Stimulated activated naive B cell treated with anti-CD40 and anti-IgM and Interleukin-4, amounts not matched to agents 10 μg/mL and 1 μg/mL and 100 μg/mL, for 72 hours (primary cell): Measurements from ENCODE around the gene SLC44A3.

ENCODE experiments used
- ATAC-seq, 2 donors: fragments of 150-1000 bp; cut with Tn5 transposase; replicated peaks; 2 replicates each; pipeline ENCODE4 v1.10.0; 2021; ENCODE audit warnings: moderate library complexity in 1 of 2
- DNase-seq: peaks from one replicate; pipeline ENCODE4 v3.0.0; 2021
- H3K27ac Mint-ChIP-seq: one replicate; pipeline ENCODE4 v1.8.0; 2022; ENCODE audit warnings: mild to moderate bottlenecking, mixed read lengths
- H3K27me3 Mint-ChIP-seq, 2 donors: one replicate each; pipeline ENCODE4 v1.8.0; 2022; ENCODE audit warnings: mixed read lengths in 2 of 2
- H3K36me3 Mint-ChIP-seq, 2 donors: one replicate each; pipeline ENCODE4 v1.8.0; 2022; ENCODE audit warnings: mixed read lengths in 2 of 2, mild to moderate bottlenecking in 1 of 2
- H3K4me1 Mint-ChIP-seq, 2 donors: one replicate each; pipeline ENCODE4 v1.8.0; 2022; ENCODE audit warnings: mixed read lengths in 2 of 2, mild to moderate bottlenecking in 1 of 2
- H3K4me3 Mint-ChIP-seq, 2 donors: one replicate each; pipeline ENCODE4 v1.8.0; 2022; ENCODE audit warnings: mild to moderate bottlenecking in 2 of 2, mixed read lengths in 2 of 2, moderate library complexity in 1 of 2
- H3K9me3 Mint-ChIP-seq, 2 donors: one replicate each; pipeline ENCODE4 v1.8.0; 2022; ENCODE audit warnings: mixed read lengths in 2 of 2, mild to moderate bottlenecking in 1 of 2

Gene SLC44A3

GRCh38 chr1:94906382-94906781, 86.2 kb downstream of the SLC44A3 start:
- no peak overlapping the region for H3K4me3 Mint-ChIP-seq
- peaks cover 2 to 6% of the 10 kb centered on the region in 2 donors for H3K36me3 Mint-ChIP-seq
- DNase-seq (no peak), ATAC-seq (no peak)
- no peaks in the 10 kb centered on the region for H3K4me1 Mint-ChIP-seq
- no peaks in the 10 kb centered on the region for H3K9me3 Mint-ChIP-seq
- peaks cover 0 to 3% of the 10 kb centered on the region in 2 donors for H3K27me3 Mint-ChIP-seq
- H3K27ac Mint-ChIP-seq, result no peak overlapping the region

GRCh38 chr1:94907136-94907535, 87.0 kb downstream of the SLC44A3 start:
- DNase-seq (no peak), ATAC-seq (no peak)
- Mint-ChIP-seq H3K36me3 (peaks cover 2 to 6% of the 10 kb centered on the region in 2 donors), H3K4me3 (no peak overlapping the region), H3K9me3 (no peaks in the 10 kb centered on the region), H3K27ac (no peak overlapping the region), H3K4me1 (no peaks in the 10 kb centered on the region), H3K27me3 (peaks cover 0 to 3% of the 10 kb centered on the region in 2 donors)

DNA sequence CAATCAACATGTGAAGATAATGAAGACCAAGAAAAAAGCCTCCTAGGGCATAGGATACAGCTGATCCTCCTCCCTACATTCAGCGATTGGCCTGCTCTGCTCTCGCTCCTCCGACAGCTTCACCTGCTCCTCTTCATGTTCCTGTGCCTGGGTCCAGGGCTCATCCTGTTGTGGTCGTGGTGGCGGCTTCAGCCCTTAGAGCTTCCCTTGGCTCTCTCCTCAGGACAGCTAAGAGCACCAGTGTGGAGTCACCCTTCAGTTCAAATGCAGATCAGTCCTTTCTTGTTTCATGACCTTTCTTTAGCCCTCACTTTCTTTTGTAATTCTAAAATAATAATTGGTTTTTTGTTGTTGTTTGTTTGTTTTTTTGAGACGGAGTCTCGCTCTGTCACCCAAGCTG, 88.0 kb downstream of the SLC44A3 start:
- H3K4me3 Mint-ChIP-seq, result no peak overlapping the region
- H3K9me3 Mint-ChIP-seq, result no peaks in the 10 kb centered on the region
- ATAC-seq (no peak), DNase-seq (no peak)
- H3K4me1 Mint-ChIP-seq, result no peaks in the 10 kb centered on the region
- peaks cover 0 to 3% of the 10 kb centered on the region in 2 donors for H3K27me3 Mint-ChIP-seq
- peaks cover 2 to 6% of the 10 kb centered on the region in 2 donors for H3K36me3 Mint-ChIP-seq
- H3K27ac Mint-ChIP-seq, result no peak overlapping the region

DNA sequence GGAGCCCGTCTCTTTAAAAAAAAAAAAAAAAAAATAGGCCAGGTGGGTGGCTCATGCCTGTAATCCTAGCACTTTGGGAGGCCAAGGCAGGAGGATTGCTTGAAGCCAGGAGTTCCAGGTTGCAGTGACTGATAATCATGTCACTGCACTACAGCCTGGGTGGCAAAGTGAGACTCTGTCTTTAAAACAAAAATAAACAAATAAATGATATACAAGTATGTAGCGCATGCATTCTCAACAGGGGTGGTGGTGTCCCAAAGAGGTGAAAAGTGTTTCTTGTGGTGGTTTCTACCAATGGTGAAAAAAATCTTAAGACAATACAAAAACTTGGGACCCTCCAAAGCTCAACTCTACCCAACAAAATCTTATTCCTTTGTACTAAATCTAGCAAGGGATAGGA, 88.8 kb downstream of the SLC44A3 start:
- DNase-seq (no peak), ATAC-seq (no peak)
- Mint-ChIP-seq H3K36me3 (peaks cover 2 to 6% of the 10 kb centered on the region in 2 donors), H3K9me3 (no peaks in the 10 kb centered on the region), H3K27ac (no peak overlapping the region), H3K4me3 (no peak overlapping the region), H3K4me1 (no peaks in the 10 kb centered on the region), H3K27me3 (peaks cover 1 to 4% of the 10 kb centered on the region in 2 donors)

GRCh38 chr1:94909486-94909885, 89.3 kb downstream of the SLC44A3 start:
- peaks cover 6 to 9% of the 10 kb centered on the region in 2 donors for H3K27me3 Mint-ChIP-seq
- ATAC-seq, result no peak
- H3K9me3 Mint-ChIP-seq, result no peaks in the 10 kb centered on the region
- no peak overlapping the region for H3K27ac Mint-ChIP-seq
- no peak overlapping the region for H3K4me3 Mint-ChIP-seq
- H3K36me3 Mint-ChIP-seq, result peaks cover 2 to 6% of the 10 kb centered on the region in 2 donors
- DNase-seq, result no peak
- peaks cover 0 to 4% of the 10 kb centered on the region in 2 donors for H3K4me1 Mint-ChIP-seq

GRCh38 chr1:94912263-94913184, 92.4 kb downstream of the SLC44A3 start:
- peaks cover 9 to 20% of the 10 kb centered on the region in 2 donors for H3K27me3 Mint-ChIP-seq

DNA sequence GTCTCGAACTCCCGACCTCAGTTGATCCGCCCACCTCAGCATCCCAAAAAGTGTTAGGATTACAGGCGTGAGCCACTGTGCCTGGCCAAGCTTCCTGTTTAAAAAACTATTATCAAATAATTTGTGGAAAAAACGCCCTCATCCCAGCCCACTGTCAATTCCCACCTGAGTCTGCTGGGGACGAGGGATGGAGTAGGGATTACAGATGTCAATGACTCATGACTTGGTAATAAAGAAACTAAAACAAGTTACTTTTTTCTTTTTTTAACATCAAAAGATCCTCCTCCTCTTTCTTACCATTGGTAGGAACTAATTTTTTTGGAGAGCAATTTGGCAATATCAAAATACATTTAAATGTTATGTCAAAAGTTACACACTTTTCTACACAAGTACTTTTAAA, 97.1 kb downstream of the SLC44A3 start:
- Mint-ChIP-seq H3K27ac (no peak overlapping the region), H3K36me3 (no peaks in the 10 kb centered on the region), H3K27me3 (peaks cover 6 to 20% of the 10 kb centered on the region in 2 donors), H3K4me3 (no peak overlapping the region), H3K9me3 (no peaks in the 10 kb centered on the region), H3K4me1 (peaks cover 0 to 5% of the 10 kb centered on the region in 2 donors)
- DNase-seq, result no peak
- ATAC-seq, result no peak

More at GRCh38 chr1:94912263-94913184, 92.4 kb downstream of the SLC44A3 start:
- H3K9me3 Mint-ChIP-seq, result no peaks in the 10 kb centered on the region
- ATAC-seq (no peak), DNase-seq (no peak)
- H3K4me3 Mint-ChIP-seq, result no peak overlapping the region
- no peak overlapping the region for H3K27ac Mint-ChIP-seq
- H3K4me1 Mint-ChIP-seq, result peaks cover 0 to 5% of the 10 kb centered on the region in 2 donors
- H3K36me3 Mint-ChIP-seq, result peaks cover 2 to 6% of the 10 kb centered on the region in 2 donors

DNA sequence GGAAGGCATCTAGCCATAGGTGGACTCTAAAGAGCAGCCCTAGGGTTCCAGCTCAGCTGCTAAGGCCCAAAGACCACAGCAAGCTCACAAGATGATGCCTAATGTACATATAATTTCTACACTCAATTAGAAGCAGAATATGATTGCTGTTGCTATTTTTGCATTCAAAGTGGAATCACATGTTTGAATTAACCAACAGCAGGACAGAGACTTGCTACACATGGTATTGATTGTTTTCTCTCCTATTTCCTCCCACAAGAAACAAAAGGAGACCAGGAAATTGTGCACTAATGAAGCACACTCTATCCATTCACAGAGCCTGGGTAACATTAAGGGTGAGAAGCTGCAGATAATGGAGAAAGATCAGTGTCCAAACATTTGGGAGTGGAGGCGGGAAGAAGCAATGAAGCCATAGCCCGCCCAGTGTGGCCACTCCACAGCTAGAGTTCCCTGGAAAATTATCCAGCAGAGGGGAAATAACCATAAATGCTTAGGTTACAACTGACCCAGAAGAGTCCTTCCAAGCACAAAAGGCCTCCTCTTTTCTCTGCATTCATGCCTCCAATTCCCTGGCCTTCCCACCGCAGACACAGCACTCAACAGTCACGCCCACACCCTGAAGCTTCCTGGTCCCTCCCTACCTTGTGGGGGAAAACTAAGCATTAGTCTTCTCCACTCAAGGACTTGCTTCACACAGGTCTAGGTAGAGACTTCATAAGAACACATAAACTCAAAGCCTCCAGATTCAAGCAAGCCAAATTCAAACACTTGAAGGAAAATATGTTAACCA, 99.3 kb downstream of the SLC44A3 start:
- no peak overlapping the region for H3K27ac Mint-ChIP-seq
- no peak overlapping the region for H3K4me3 Mint-ChIP-seq
- DNase-seq (no peak), ATAC-seq (no peak)
- peaks cover 8 to 22% of the 10 kb centered on the region in 2 donors for H3K27me3 Mint-ChIP-seq
- H3K9me3 Mint-ChIP-seq, result no peaks in the 10 kb centered on the region
- H3K36me3 Mint-ChIP-seq, result peaks cover 2 to 3% of the 10 kb centered on the region in 2 donors
- H3K4me1 Mint-ChIP-seq, result peaks cover 5 to 17% of the 10 kb centered on the region in 2 donors

DNA sequence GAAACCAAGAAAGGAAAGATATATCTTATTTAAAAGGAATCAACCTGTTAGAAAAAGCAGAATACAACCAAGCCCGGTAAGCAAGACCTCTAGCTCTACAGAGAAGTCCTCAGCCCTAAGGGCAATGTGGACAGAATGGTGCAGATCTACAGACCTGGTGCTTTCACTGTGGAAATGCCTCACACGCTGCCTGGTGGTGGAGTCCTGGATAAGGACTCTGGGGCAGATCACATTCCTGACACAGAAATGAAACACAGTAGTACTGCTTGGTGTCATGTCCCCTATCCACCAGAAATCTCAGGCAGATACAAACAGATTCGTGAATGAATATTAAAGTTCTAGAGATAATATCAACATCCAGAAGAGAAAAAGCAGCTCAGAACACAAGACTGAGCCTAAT, 99.9 kb downstream of the SLC44A3 start:
- no peak overlapping the region for H3K27ac Mint-ChIP-seq
- DNase-seq (no peak), ATAC-seq (no peak)
- H3K9me3 Mint-ChIP-seq, result no peaks in the 10 kb centered on the region
- peaks cover 6 to 23% of the 10 kb centered on the region in 2 donors for H3K4me1 Mint-ChIP-seq
- H3K27me3 Mint-ChIP-seq, result peaks cover 7 to 19% of the 10 kb centered on the region in 2 donors
- H3K36me3 Mint-ChIP-seq, result peaks cover 2 to 3% of the 10 kb centered on the region in 2 donors
- no peak overlapping the region for H3K4me3 Mint-ChIP-seq

DNA sequence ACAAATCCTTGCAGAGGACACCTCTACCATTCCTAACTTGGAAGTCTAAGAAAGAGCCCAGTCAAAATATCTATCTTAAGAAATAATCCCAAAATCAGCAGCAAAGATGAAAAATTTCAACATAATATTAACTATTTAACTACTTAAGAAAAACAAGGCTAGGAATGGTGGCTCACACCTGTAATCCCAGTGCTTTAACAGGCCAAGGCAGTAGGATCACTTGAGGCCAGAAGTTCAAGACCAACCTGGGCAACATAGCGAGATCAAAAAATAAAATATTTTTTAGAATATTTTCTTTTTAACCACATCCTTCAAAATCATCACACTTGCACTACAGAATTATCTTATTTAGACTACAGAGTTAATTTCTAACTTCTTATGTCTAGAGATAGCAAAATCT, 101.8 kb downstream of the SLC44A3 start:
- Mint-ChIP-seq H3K4me1 (peaks cover 15 to 35% of the 10 kb centered on the region in 2 donors), H3K4me3 (no peak overlapping the region), H3K36me3 (peaks cover 2 to 3% of the 10 kb centered on the region in 2 donors), H3K27me3 (peaks cover 7 to 18% of the 10 kb centered on the region in 2 donors), H3K27ac (no peak overlapping the region), H3K9me3 (no peaks in the 10 kb centered on the region)
- DNase-seq, result no peak
- ATAC-seq, result no peak

GRCh38 chr1:94922761-94923331, 102.7 kb downstream of the SLC44A3 start:
- Mint-ChIP-seq H3K4me3 (peak overlapping the region in 1 of 2 donors; percentile 17), H3K4me1 (peaks cover 18 to 35% of the 10 kb centered on the region in 2 donors), H3K36me3 (peaks cover 2 to 3% of the 10 kb centered on the region in 2 donors), H3K27me3 (peaks cover 7 to 23% of the 10 kb centered on the region in 2 donors), H3K9me3 (no peaks in the 10 kb centered on the region), H3K27ac (no peak overlapping the region)
- DNase-seq, result no peak
- no peak for ATAC-seq

- Mint-ChIP-seq H3K36me3 (peaks cover 2 to 3% of the 10 kb centered on the region in 2 donors), H3K9me3 (no peaks in the 10 kb centered on the region), H3K27me3 (peaks cover 7 to 26% of the 10 kb centered on the region in 2 donors), H3K4me1 (peaks cover 18 to 35% of the 10 kb centered on the region in 2 donors), H3K27ac (no peak overlapping the region), H3K4me3 (no peak overlapping the region)
- ATAC-seq, result no peak
- DNase-seq, result no peak
Observed at GRCh38 chr1:94925004-94925403, 104.8 kb downstream of the SLC44A3 start.

DNA sequence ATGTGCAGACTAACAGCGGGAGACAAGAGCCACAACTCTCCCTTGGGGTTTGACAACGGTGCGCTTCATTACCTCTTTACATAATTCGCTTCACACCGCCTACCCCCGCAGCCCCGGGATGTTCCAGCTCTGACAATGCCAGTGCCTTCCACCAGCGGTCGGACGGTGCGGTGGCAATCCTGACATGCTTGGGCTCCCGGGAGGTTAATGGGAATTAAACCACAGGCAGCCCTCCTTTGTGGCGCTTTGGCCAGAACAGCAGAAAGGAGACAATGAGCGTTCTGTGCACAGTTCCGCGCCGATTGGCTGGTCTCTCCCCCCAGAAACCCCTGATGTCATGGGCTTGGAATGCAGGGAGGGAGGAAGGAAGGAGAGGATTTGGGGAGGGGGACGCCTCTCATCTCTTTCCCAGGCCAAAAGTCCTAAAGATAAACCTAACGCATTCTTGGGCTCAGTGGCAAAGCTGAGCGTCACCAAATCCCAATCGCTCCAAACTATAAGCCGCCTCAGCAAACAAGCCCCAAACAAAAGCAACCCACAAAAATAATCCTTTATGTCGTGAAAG, 105.5 kb downstream of the SLC44A3 start:
- Mint-ChIP-seq H3K36me3 (peaks cover 2 to 3% of the 10 kb centered on the region in 2 donors), H3K27ac (peak overlapping the region; percentile 82), H3K27me3 (peaks cover 7 to 26% of the 10 kb centered on the region in 2 donors), H3K4me3 (peak overlapping the region; percentile 82 to 88), H3K4me1 (peaks cover 18 to 35% of the 10 kb centered on the region in 2 donors), H3K9me3 (no peaks in the 10 kb centered on the region)
- ATAC-seq (peak; percentile 29 to 30), DNase-seq (peak; percentile 16)
